GM12892 (cell line): ENCODE results near the gene COL5A1.

Experiments used
- DNase-seq: peaks from one replicate; pipeline ENCODE4 v3.0.0; 2011; ENCODE audit not compliant: insufficient read length
- FAIRE-seq: peaks from 2 replicates; lab custom pipeline; 2011; peaks lifted over from hg19 to GRCh38; lab: Jason Lieb, UNC
- POLR2A ChIP-seq: IDR thresholded peaks from 2 replicates; pipeline ENCODE4 v1.6.1; 2011; ENCODE audit warnings: low read depth, low read length, control low read depth
- POLR2AphosphoS5 ChIP-seq: IDR thresholded peaks from 2 replicates; pipeline ENCODE4 v1.6.1; 2011; ENCODE audit warnings: low read depth, low read length, control low read depth
- TAF1 ChIP-seq: IDR thresholded peaks from 2 replicates; pipeline ENCODE4 v1.6.1; 2011; ENCODE audit warnings: low read depth, mild to moderate bottlenecking, control low read depth, low read length, borderline replicate concordance

The COL5A1 gene

GRCh38 chr9:134869554-134870300 is 228.1 kb downstream of the COL5A1 start:
- DNase-seq, result no peak
- no peak for FAIRE-seq

GRCh38 chr9:134870301-134870694 is 228.7 kb downstream of the COL5A1 start:
- no peak for FAIRE-seq
- no peak for DNase-seq
- TF ChIP-seq POLR2A, result no peak

More at GRCh38 chr9:134869554-134870300, 228.1 kb downstream of the COL5A1 start:
- TF ChIP-seq POLR2A, result no peak
- TF ChIP-seq TAF1, result no peak
- no peak for TF ChIP-seq POLR2AphosphoS5

- FAIRE-seq (no peak), DNase-seq (no peak)
- no peak for TF ChIP-seq TAF1
Observed at GRCh38 chr9:134870746-134871662, 229.4 kb downstream of the COL5A1 start.

GRCh38 chr9:134871697-134872340 is 230.2 kb downstream of the COL5A1 start:
- TF ChIP-seq POLR2A, result no peak
- TF ChIP-seq POLR2AphosphoS5, result no peak
- no peak for TF ChIP-seq TAF1
- no peak for FAIRE-seq
- DNase-seq, result no peak

- TF ChIP-seq POLR2A, result no peak
- TF ChIP-seq TAF1, result no peak
- no peak for TF ChIP-seq POLR2AphosphoS5
- FAIRE-seq, result no peak
- no peak for DNase-seq
Observed at GRCh38 chr9:134872482-134873231, 231.1 kb downstream of the COL5A1 start.

GRCh38 chr9:134875371-134875770 is 233.8 kb downstream of the COL5A1 start:
- no peak for FAIRE-seq
- no peak for DNase-seq
- TF ChIP-seq TAF1 (no peak), POLR2AphosphoS5 (no peak), POLR2A (no peak)

GRCh38 chr9:134877541-134877940 is 235.9 kb downstream of the COL5A1 start:
- no peak for TF ChIP-seq POLR2AphosphoS5
- TF ChIP-seq POLR2A, result no peak
- TF ChIP-seq TAF1, result no peak
- no peak for DNase-seq

GRCh38 chr9:134879664-134880483 is 238.3 kb downstream of the COL5A1 start:
- DNase-seq, result no peak
- no peak for TF ChIP-seq POLR2AphosphoS5
- no peak for TF ChIP-seq POLR2A
- no peak for TF ChIP-seq TAF1
- FAIRE-seq, result no peak

More at GRCh38 chr9:134877541-134877940, 235.9 kb downstream of the COL5A1 start:
- no peak for FAIRE-seq

- DNase-seq (no peak), FAIRE-seq (no peak)
- TF ChIP-seq POLR2A (no peak), TAF1 (no peak), POLR2AphosphoS5 (no peak)
Observed at GRCh38 chr9:134880484-134881312, 239.1 kb downstream of the COL5A1 start, which contains the start of gene FCN2. Gene FCN2, plus strand, starts transcription at chr9:134880810. Its CDS starts 12 bp downstream, at chr9:134880822.

GRCh38 chr9:134881313-134881670 is 239.7 kb downstream of the COL5A1 start:
- FAIRE-seq (no peak), DNase-seq (no peak)
- TF ChIP-seq POLR2A, result no peak
- no peak for TF ChIP-seq POLR2AphosphoS5
- no peak for TF ChIP-seq TAF1
